Activated CD8-positive, alpha-beta memory T cell treated with anti-CD3 and anti-CD28 coated beads for 4 hours (primary cell): ENCODE results near the gene CD3D.

Experiments
- DNase-seq, 2 donors: peaks; one replicate each; pipeline ENCODE4 v3.0.0-alpha.2; 2020; ENCODE audit warnings: low read depth in 2 of 2

Gene CD3D

DNA sequence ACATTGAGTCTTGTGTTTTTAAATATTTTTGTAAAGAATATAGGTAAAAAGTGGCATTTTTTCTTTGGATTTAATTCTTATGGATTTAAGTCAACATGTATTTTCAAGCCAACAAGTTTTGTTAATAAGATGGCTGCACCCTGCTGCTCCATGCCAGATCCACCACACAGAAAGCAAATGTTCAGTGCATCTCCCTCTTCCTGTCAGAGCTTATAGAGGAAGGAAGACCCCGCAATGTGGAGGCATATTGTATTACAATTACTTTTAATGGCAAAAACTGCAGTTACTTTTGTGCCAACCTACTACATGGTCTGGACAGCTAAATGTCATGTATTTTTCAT is 38.3 kb downstream of the CD3D start:
- no peak for DNase-seq

- DNase-seq = no peak
Observed at GRCh38 chr11:118301600-118302195, 40.8 kb downstream of the CD3D start.

- DNase-seq = peak in 1 of 2 donors; percentile 27
Observed at GRCh38 chr11:118295815-118296454, 46.6 kb downstream of the CD3D start.

- DNase-seq = no peak
Observed at GRCh38 chr11:118295199-118295598, 47.3 kb downstream of the CD3D start.

DNA sequence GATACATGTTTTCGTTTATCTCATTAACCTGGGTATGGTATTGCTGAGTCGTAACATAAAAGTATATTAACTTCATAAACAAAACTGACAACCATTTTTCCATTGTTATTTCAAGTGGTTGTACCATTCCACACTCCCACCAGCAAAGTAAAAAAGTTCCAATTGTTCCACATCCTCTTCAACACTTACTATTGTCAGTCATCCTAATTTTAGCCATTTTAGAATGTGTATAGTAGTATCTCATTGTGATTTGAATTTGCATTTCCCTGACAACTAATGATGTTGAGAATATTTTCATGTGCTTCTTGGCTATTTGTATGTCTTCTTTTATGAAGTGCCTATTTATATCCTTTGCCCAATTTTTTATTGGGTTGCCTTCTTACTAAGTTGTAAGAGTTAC is 48.5 kb downstream of the CD3D start:
- no peak for DNase-seq

GRCh38 chr11:118291477-118292135 is 50.9 kb downstream of the CD3D start:
- DNase-seq = no peak

GRCh38 chr11:118290923-118291322 is 51.6 kb downstream of the CD3D start:
- DNase-seq = peak in 1 of 2 donors; percentile 24

- no peak for DNase-seq
Observed at GRCh38 chr11:118289401-118289800, 53.1 kb downstream of the CD3D start.
